ENCODE results near the gene ADAM8.

GRCh38 chr10:133310789-133311188 is 34.1 kb upstream of the ADAM8 start:
- TF ChIP-seq CTCF (conservative IDR thresholded peaks at IDR 0.05; ENCODE audit: low read depth, low read length) = no peak
- TF ChIP-seq POLR2A (IDR thresholded peaks at IDR 0.05; ENCODE audit: low read depth, low read length) = no peak
- TF ChIP-seq MAZ (IDR thresholded peaks at IDR 0.05; ENCODE audit: borderline replicate concordance, low read depth, low read length) = no peak
- TF ChIP-seq CEBPB (IDR thresholded peaks at IDR 0.05; ENCODE audit: low read depth, low read length) = no peak
- no peak for TF ChIP-seq RCOR1 (IDR thresholded peaks at IDR 0.05; ENCODE audit: insufficient replicate concordance, low read length)
